B cell (primary cell): Measurements from ENCODE around the gene FCER1G. TPM values are rescaled to one million over a fixed set of nuclear protein-coding genes. Genes with fewer than 3 reads are reported as not detected.

Source experiments
- ATAC-seq: fragments of 200-7000 bp; cut with Tn5 transposase; one replicate; pipeline ENCODE4 v1.10.0; 2021; ENCODE audit warnings: low read depth, mild to moderate bottlenecking, moderate number of reproducible peaks, moderate library complexity
- CTCF ChIA-PET: fragments of 350-600 bp; sonication (Branson Sonifier 250); formaldehyde crosslinking; loops from one replicate; lab custom pipeline; 2021; ENCODE audit warnings: antibody characterized with exemption, inconsistent platforms; lab: Charles Lee
- POLR2A ChIA-PET: fragments of 350-600 bp; sonication (Branson Sonifier 250); formaldehyde crosslinking; loops from one replicate; lab custom pipeline; 2021; ENCODE audit warnings: antibody characterized with exemption; lab: Charles Lee
- DNase-seq: peaks from one replicate; pipeline ENCODE4 v3.0.0; 2013
- H2AFZ ChIP-seq: 2 replicates; pipeline ENCODE4 v1.6.1; 2012; ENCODE audit warnings: mild to moderate bottlenecking, low read depth, low read length; ENCODE audit not compliant: insufficient read depth, poor library complexity, severe bottlenecking
- H3K27ac ChIP-seq, 2 donors: 1 replicate in 1 of 2; 2 replicates in 1 of 2; pipeline ENCODE4 v1.5.1; 2012 to 2013; ENCODE audit warnings: low read length in 2 of 2, mild to moderate bottlenecking in 2 of 2, moderate library complexity in 1 of 2
- H3K27me3 ChIP-seq, 4 experiments: fragments of 200-600 bp in 1 of 4; sonication (generic) in 1 of 4; replicated peaks in 1 of 4; 1 replicate in 2 of 4; 2 replicates in 2 of 4; pipeline versions ENCODE4 v1.6.1 to v1.7.0; 2013 to 2016; ENCODE audit warnings: low read length in 3 of 4, mild to moderate bottlenecking in 2 of 4, mixed read lengths in 1 of 4, moderate library complexity in 1 of 4; ENCODE audit not compliant: insufficient read depth in 4 of 4, control insufficient read depth in 3 of 4; ENCODE audit errors: control extremely low read depth in 1 of 4
- H3K36me3 ChIP-seq, 2 experiments: replicated peaks in 1 of 2; 1 replicate in 1 of 2; 2 replicates in 1 of 2; pipeline versions ENCODE4 v1.6.1 to v1.7.1; 2013; ENCODE audit warnings: low read length in 1 of 2; ENCODE audit not compliant: insufficient read depth in 2 of 2, control insufficient read depth in 1 of 2; ENCODE audit errors: control extremely low read depth in 1 of 2, extremely low read depth in 1 of 2
- H3K4me1 ChIP-seq, 2 donors: fragments of 200-600 bp in 1 of 2; sonication (generic) in 1 of 2; 1 replicate in 1 of 2; 2 replicates in 1 of 2; pipeline versions ENCODE4 v1.5.1 to v1.6.1; 2013 to 2017; ENCODE audit warnings: low read length in 2 of 2; ENCODE audit not compliant: control insufficient read depth in 2 of 2, insufficient read depth in 2 of 2
- H3K4me2 ChIP-seq: replicated peaks from 2 replicates; pipeline ENCODE3; 2012; ENCODE audit warnings: mild to moderate bottlenecking, low read depth, low read length; ENCODE audit not compliant: poor library complexity, severe bottlenecking
- H3K4me3 ChIP-seq, 5 experiments: fragments of 200-600 bp in 1 of 5; sonication (generic) in 1 of 5; 1 replicate in 3 of 5; 2 replicates in 2 of 5; pipeline versions ENCODE4 v1.5.1 to v1.7.0; 2011 to 2016; ENCODE audit warnings: low read length in 4 of 5, mild to moderate bottlenecking in 4 of 5, low read depth in 2 of 5, control low read depth in 1 of 5, moderate library complexity in 1 of 5; ENCODE audit not compliant: insufficient read depth in 1 of 5; ENCODE audit errors: control extremely low read depth in 1 of 5, extremely low read depth in 1 of 5
- H3K79me2 ChIP-seq: fragments of 200-600 bp; sonication (generic); one replicate; pipeline ENCODE4 v1.6.0; 2016; ENCODE audit warnings: low read length; ENCODE audit not compliant: control insufficient read depth, insufficient read depth
- H3K9ac ChIP-seq: fragments of 200-600 bp; sonication (generic); 2 replicates; pipeline ENCODE4 v1.6.1; 2017; ENCODE audit warnings: mild to moderate bottlenecking, low read length, moderate library complexity
- H3K9me3 ChIP-seq, 3 donors: one replicate each; pipeline versions ENCODE4 v1.6.1 to v1.7.1; 2013; ENCODE audit warnings: low read length in 2 of 3; ENCODE audit not compliant: control insufficient read depth in 2 of 3, insufficient read depth in 1 of 3; ENCODE audit errors: control extremely low read depth in 1 of 3
- H4K20me1 ChIP-seq: 2 replicates; pipeline ENCODE4 v1.6.0; 2012; ENCODE audit warnings: mild to moderate bottlenecking, low read length; ENCODE audit not compliant: insufficient read depth, control insufficient read depth, poor library complexity, severe bottlenecking
- H3K27ac Mint-ChIP-seq: one replicate; pipeline ENCODE4 v1.8.0; 2021; ENCODE audit warnings: mixed read lengths
- H3K27me3 Mint-ChIP-seq: one replicate; pipeline ENCODE4 v1.8.0; 2021; ENCODE audit warnings: mixed read lengths
- H3K4me1 Mint-ChIP-seq: one replicate; pipeline ENCODE4 v1.8.0; 2021; ENCODE audit warnings: mixed read lengths
- H3K4me3 Mint-ChIP-seq: one replicate; pipeline ENCODE4 v1.8.0; 2021; ENCODE audit warnings: mixed read lengths
- H3K9me3 Mint-ChIP-seq: one replicate; pipeline ENCODE4 v1.8.0; 2022; ENCODE audit warnings: mixed read lengths; ENCODE audit not compliant: insufficient read depth
- EZH2 ChIP-seq: IDR thresholded peaks from 2 replicates; pipeline ENCODE4 v1.6.1; 2012; ENCODE audit warnings: borderline replicate concordance, low read depth, mild to moderate bottlenecking, moderate library complexity, low read length; ENCODE audit not compliant: insufficient read depth, poor library complexity, severe bottlenecking
- WGBS: methylation state at CpG from one replicate; pipeline ENCODE4 v1.1.5; 2013; ENCODE audit warnings: missing lambda C conversion rate; ENCODE audit not compliant: insufficient coverage; 5-methylcytosine and 5-hydroxymethylcytosine counted together
- intact Hi-C: fragments of 100-400 bp; cut with micrococcal nuclease; formaldehyde crosslinking; loops from one replicate; pipeline ENCODE4 v1.10.0; 2022
- polyA plus RNA-seq: library from polyadenylated mRNA; depleted of rRNA; stranded (reverse); fragments of >200 nt; gene quantifications from 2 replicates; pipeline ENCODE4 v1.2.3, GENCODE V29; 2012
- total RNA-seq, 2 donors: library from RNA; stranded (reverse); fragments of 120-200 nt in 1 of 2; gene quantifications; 1 replicate in 1 of 2; 2 replicates in 1 of 2; pipeline versions ENCODE4 v1.2.3 to v1.2.4, GENCODE V29; 2013 to 2022
- TF ChIP-seq, protein P1 (sequence below): fragments of 200-600 bp; IDR thresholded peaks from one replicate; pipeline ENCODE4 v1.8.0; 2022; ENCODE audit warnings: antibody characterized with exemption, mild to moderate bottlenecking

FCER1G gene
- total and polyA plus RNA-seq, 2 donors (not counting 1 experiment from before 2014, with no cell fraction given) = 0.76 to 13.6 TPM

DNA sequence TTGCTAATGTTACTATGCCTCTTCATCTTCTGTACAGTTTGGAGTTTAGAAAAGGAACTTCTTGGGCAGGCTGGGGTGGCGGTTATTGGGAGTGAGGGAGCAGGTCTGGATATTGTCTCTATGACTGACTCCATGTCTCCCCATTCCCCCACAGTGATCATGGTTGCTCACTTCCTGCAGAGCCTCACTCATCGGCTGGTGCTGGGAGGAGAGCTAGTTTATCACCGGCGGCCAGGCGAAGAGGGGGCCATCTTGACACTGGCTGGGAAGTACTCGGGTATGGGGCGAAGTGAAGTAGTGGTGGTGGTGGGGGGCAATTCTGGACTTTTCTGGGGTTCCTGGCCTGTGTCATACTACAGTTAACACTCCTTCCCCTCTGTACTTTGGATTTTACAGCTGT lies 12.9 kb downstream of the FCER1G start:
- Mint-ChIP-seq H3K4me1 (peaks cover 31% of the 10 kb centered on the region), H3K27me3 (peaks cover 11% of the 10 kb centered on the region), H3K9me3 (no peaks in the 10 kb centered on the region), H3K4me3 (peak overlapping the region; percentile 39), H3K27ac (peak overlapping the region; percentile 69)
- TF ChIP-seq EZH2 = no peak
- TF ChIP-seq, protein P1, sequence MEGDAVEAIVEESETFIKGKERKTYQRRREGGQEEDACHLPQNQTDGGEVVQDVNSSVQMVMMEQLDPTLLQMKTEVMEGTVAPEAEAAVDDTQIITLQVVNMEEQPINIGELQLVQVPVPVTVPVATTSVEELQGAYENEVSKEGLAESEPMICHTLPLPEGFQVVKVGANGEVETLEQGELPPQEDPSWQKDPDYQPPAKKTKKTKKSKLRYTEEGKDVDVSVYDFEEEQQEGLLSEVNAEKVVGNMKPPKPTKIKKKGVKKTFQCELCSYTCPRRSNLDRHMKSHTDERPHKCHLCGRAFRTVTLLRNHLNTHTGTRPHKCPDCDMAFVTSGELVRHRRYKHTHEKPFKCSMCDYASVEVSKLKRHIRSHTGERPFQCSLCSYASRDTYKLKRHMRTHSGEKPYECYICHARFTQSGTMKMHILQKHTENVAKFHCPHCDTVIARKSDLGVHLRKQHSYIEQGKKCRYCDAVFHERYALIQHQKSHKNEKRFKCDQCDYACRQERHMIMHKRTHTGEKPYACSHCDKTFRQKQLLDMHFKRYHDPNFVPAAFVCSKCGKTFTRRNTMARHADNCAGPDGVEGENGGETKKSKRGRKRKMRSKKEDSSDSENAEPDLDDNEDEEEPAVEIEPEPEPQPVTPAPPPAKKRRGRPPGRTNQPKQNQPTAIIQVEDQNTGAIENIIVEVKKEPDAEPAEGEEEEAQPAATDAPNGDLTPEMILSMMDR = no peak
- Histone ChIP-seq H3K4me3 (no peak overlapping the region), H3K27ac (no peak overlapping the region), H3K9ac (no peak overlapping the region), H3K9me3 (no peaks in the 10 kb centered on the region), H4K20me1 (no peaks in the 10 kb centered on the region), H2AFZ (no peak overlapping the region), H3K4me1 (peaks cover 22 to 29% of the 10 kb centered on the region in 2 donors), H3K27me3 (peaks cover 0 to 12% (median 11%) of the 10 kb centered on the region in 4 experiments), H3K4me2 (peak overlapping the region; percentile 84), H3K79me2 (peaks cover 7% of the 10 kb centered on the region), H3K36me3 (peaks cover 1 to 18% of the 10 kb centered on the region in 2 experiments)
- ChIA-PET CTCF (interaction anchor here (0.6 to 10.0 kb wide), 13 partner anchors 17 to 181 kb away, joined by 3 to 104 read pairs (median 4); partner anchors contain the start of genes CFAP126 and PPOX), POLR2A (interaction anchor here (0.6 kb wide), 1 partner anchor 304 kb away, joined by 3 read pairs; no protein-coding TSS in a partner anchor)
- ATAC-seq = no peak
- intact Hi-C loops = loop anchor here (5.0 kb wide), 2 partner anchors 36 to 64 kb away; no protein-coding TSS in a partner anchor
- no peak for DNase-seq
- no CpG with 5 or more reads among the region's 7 CpGs for WGBS

DNA sequence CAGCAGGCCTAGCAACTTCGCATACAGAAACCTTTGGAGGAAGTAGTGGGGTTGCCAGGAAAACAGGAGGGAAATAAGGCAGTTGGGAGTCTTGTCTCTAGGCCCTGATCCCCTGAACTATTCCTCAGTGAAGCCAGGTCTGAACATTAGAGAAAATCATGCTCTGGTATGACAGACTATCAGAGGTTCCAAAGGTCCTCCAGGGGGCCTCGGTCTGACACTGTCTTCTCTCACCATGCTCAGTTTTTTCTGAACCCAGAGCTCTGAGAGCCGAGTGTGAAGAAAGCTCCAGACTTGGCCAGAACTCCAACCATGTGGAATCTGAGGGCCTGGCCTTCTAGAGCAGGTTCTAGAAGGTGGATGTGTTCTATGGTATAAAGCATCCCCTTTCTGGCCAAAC lies 14.8 kb downstream of the FCER1G start:
- no peaks in the 10 kb centered on the region for H3K27me3 Mint-ChIP-seq
- H3K27ac ChIP-seq = no peak overlapping the region
- no peak overlapping the region for H3K4me3 Mint-ChIP-seq
- H2AFZ ChIP-seq = no peak overlapping the region
- peaks cover 22 to 29% of the 10 kb centered on the region in 2 donors for H3K4me1 ChIP-seq
- no peaks in the 10 kb centered on the region for H3K9me3 Mint-ChIP-seq
- H3K9ac ChIP-seq = no peak overlapping the region
- peaks cover 1 to 18% of the 10 kb centered on the region in 2 experiments for H3K36me3 ChIP-seq
- H3K9me3 ChIP-seq = no peaks in the 10 kb centered on the region
- intact Hi-C loops = loop anchor here (5.0 kb wide), 2 partner anchors 38 to 62 kb away; no protein-coding TSS in a partner anchor
- 89% methylated on average over 3 of the region's 3 CpGs for WGBS
- POLR2A ChIA-PET = no interaction called here
- CTCF ChIA-PET = interaction anchor here (0.9 to 10.0 kb wide), 8 partner anchors 10 to 151 kb away, joined by 3 to 104 read pairs (median 6); partner anchors contain the start of genes CFAP126 and NDUFS2
- H3K27ac Mint-ChIP-seq = no peak overlapping the region
- H3K4me2 ChIP-seq = no peak overlapping the region
- no peaks in the 10 kb centered on the region for H3K27me3 ChIP-seq
- ATAC-seq (no peak), DNase-seq (no peak)
- no peaks in the 10 kb centered on the region for H4K20me1 ChIP-seq
- H3K4me3 ChIP-seq = no peak overlapping the region
- H3K79me2 ChIP-seq = peaks cover 7% of the 10 kb centered on the region
- no peak for TF ChIP-seq EZH2
- TF ChIP-seq, protein P1 = no peak
- H3K4me1 Mint-ChIP-seq = peaks cover 31% of the 10 kb centered on the region
